GM18507 (cell line): Measurements from ENCODE around the gene CT45A1.
A peak's percentile ranks its signal among the peaks of the same experiment; 100 is the strongest.
"Not testable (repeated sequence)": the region's sequence is repeated elsewhere in the genome, so short reads cannot be mapped to it uniquely, and the experiment has no call there.

Experiments
- DNase-seq: peaks from one replicate; pipeline ENCODE4 v3.0.0; 2011; ENCODE audit warnings: low read depth; ENCODE audit not compliant: insufficient read length; ENCODE audit errors: extremely low spot score
- FAIRE-seq: peaks from 2 replicates; lab custom pipeline; 2011; peaks lifted over from hg19 to GRCh38; lab: Jason Lieb, UNC

Gene CT45A1, protein sequence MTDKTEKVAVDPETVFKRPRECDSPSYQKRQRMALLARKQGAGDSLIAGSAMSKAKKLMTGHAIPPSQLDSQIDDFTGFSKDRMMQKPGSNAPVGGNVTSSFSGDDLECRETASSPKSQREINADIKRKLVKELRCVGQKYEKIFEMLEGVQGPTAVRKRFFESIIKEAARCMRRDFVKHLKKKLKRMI

DNA sequence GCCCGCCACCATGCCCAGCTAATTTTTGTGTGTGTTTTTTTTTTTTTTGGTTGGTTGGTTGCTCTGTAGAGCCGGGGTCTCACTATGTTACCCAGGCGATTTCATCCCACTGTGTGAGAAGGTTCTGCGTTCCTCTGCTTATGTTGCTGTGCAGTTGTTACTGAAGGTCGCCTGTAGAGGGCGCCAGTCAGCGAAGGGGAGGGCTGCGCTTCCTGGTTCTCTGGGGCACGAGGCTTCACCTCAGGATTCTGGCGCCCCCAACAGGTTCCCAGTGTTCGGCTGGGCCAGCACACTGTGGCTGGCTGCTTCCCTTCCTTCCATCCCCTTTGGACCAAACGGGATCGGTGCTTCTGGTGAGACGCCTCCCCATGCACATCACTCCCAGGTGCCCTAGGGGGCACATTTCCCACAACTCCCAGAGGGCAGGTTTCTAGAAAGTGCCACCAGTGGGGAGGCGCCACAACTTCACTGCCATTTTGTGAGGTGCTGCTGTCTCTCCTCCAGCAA, at the start of gene CT45A1:
Gene CT45A1, plus strand, starts transcription at position 457 of the 507 bp plus-strand sequence. CDS start 5,302 bp downstream, outside the sequence.
- peak; percentile 76 for FAIRE-seq
- DNase-seq = not testable (repeated sequence)

DNA sequence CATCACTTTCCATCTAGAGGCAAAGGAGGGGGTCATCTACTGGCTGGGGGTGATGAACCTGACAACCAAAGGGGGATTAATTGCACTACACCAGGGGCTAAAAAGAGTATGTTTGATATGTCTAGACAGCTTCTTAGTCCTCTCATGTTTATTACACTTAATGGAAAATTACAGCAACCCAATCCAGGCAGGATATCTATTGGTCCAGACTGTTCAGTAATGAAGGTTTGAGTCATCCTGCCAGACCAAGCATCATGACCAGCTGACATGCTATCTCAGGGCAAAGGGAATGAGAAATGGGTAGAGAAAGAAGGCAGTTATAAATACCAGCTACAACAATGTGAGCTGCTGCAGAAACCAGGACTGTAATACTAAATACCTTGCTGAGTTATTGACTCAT, 40.5 kb upstream of the CT45A1 start:
- not testable (repeated sequence) for DNase-seq, FAIRE-seq

DNA sequence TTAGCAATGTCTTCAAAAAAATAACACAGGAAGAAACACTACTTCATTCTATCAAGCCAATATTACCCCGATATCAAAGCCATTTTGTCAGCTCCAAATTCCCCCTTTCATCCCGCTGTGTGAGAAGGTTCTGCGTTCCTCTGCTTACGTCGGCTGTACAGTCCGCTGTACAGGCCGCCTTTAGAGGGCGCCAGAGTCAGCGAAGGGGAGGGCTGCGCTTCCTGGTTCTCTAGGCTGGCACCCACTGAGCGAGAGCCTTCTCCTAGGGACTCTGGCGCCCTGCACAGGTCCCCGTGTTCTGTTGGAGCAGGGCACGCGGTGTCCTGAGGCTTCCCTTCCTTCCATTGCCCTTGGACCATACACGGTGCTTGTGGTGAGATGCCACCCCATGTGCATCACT, 25.3 kb upstream of the CT45A1 start:
- FAIRE-seq = no peak
- DNase-seq = no peak

DNA sequence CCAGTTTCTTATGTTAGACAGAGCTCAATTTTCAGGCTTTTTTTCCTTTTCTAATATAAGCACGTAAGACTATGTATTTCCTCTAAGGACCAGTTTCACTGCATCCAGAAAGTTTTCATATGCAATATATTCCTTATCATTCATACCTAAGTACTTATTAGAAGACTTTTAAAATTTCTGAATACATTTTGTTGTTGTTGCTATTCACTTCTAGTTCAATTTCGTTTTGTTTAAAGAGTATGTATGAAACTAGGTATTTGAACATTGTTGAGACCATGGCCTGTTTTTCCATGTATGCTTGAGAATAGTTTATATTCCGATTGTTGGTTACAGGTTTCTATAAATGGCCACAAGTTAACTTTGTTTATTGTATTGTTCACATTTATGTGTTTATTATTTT, 18.0 kb upstream of the CT45A1 start:
- DNase-seq = no peak

DNA sequence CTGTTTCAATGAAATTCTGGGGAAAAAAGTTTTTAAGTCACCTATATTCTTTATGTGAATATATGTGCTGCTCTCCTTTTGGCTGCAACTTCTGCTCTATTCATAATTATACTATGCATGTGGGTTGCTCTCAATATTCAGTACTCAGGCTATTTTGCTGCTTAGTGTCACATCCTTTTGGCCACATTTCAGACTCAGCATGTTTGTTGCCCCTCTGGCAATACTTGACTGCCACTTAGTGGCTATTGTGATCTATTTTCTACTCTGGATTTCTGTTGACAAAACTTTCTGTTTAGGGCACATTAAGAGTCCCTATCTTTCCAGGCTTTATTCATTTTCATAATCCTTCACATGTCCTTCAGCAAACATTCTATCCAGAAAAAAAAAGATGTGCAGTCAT, 15.8 kb upstream of the CT45A1 start:
- FAIRE-seq (no peak), DNase-seq (no peak)

More for the DNA sequence above, 18.0 kb upstream of the CT45A1 start:
- peak; percentile 5 for FAIRE-seq

DNA sequence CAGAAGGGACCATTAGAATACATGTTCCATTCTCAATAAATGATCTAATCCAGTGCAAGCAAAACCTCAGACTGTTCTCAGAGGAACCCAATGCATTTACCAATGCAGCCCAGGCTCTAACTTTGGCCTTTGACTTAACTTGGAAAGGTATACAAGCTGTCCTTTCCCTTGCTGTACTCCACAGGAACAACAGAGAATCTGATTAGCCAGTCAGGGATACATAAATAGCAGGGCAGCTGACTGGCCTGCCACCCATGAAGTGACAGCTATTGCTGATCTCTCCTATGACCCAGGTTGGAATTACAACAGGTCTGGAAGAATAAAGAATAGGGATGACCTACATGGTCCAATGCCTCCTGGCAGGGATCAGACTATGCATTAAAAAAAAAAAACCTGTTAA, 14.5 kb upstream of the CT45A1 start:
- DNase-seq = no peak
- FAIRE-seq = no peak

DNA sequence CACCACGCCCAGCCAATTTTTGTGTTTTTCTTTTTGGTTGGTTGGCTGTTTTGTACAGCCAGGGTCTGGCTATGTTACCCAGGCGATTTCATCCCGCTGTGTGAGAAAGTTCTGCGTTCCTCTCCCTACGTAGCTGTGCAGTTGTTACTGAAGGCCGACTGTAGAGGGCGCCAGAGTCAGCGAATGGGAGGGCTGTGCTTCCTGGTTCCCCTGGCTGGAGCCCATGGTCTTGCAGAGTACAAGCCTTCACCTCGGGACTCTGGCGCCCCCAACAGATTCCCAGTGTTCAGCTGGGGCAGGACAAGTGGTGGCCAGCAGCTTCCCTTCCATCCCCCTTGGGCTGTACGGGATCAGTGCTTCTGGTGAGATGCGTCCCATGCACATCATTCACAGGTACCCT, 5.6 kb upstream of the CT45A1 start:
- DNase-seq (peak; percentile 0), FAIRE-seq (peak; percentile 81)

DNA sequence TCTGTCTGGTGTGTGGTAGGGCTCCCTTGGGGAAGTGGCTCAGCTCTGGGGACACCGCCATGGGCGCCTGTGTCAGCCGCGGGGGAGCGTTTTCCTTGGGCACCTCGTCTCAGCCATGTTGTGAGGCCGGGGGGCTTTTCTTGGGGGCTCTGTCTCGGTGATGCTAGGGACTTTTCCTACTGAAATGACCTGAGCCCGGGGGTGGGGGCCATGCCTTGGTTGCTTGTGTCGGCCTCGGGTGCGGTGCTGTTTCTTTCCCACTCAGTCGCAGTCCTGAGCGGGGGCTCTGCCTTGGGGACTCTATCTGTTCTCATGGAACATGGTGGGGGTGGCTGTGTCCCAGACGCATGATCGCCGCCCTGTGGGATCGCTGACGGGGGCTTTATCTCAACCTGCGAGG, 356 bp downstream of the CT45A1 start:
- DNase-seq (no peak), FAIRE-seq (no peak)

DNA sequence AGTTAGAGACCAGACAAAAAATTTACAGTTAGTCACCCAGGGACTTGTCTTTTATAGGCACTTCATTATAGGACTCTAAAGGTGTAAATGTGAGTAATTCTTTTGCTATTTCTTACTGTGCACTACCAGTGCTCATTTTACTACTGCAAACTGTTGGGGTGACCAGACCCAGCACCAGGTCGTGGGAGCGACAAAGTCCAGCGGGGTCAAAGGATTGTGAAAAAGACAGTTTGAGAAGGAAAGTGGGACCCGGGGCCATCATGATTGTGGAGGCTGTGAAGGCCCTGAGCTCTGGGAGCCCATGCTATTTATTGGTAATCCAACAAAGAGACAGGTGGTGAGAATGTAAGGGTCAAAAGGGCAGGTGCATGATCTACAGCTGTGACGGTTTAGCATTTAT, 21.2 kb downstream of the CT45A1 start:
- not testable (repeated sequence) for DNase-seq, FAIRE-seq

DNA sequence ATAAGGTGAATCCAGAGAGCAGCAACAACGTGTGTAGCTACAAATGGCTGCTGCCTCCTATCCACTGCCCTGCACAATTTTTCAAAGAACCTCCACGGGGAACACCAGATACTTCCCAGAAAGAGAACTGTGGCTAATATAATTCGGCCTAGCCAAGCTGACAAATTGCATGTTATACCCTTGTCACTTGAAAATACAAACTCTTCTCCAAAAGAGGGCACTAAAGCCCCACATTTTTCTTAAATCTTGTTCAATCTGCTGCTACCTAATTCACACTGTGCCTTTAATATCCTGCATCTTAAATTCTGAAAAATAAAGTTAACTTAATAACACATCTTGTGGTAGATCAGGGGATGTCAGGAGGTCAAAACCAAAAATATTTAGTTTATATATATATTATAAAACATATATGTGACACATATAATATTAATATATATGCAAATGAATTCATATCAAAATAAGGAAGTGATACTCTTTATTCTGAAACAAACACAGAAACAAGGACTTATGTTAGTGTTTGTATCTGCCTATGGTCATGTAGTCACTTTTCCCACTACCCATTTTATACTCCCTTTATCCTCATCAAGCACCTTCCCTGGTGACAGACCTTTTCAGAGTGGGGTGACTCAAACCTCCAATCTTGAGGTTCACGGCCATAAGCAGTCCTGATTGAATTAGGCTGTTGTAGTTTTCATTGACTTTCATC, 24.1 kb downstream of the CT45A1 start:
- FAIRE-seq (no peak), DNase-seq (no peak)

DNA sequence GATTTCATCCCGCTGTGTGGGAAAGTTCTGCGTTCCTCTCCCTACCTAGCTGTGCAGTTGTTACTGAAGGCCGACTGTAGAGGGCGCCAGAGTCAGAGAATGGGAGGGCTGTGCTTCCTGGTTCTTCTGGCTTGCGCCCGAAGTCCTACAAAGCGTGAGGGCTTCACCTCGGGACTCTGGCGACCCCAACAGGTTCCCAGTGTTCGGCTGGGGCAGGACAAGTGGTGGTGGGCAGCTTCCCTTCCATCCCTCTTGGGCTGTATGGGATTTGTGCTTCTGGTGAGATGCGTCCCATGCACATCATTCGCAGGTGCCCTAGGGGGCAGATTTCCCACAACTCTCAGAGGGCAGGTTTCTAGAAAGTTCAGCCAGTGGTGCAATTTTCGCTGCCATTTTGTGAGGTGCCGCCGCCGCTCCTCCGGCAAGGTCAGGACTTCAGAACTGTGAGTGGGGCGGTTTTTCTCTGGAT, 27.3 kb downstream of the CT45A1 start:
- peak; percentile 5 for DNase-seq
- peak; percentile 87 for FAIRE-seq

DNA sequence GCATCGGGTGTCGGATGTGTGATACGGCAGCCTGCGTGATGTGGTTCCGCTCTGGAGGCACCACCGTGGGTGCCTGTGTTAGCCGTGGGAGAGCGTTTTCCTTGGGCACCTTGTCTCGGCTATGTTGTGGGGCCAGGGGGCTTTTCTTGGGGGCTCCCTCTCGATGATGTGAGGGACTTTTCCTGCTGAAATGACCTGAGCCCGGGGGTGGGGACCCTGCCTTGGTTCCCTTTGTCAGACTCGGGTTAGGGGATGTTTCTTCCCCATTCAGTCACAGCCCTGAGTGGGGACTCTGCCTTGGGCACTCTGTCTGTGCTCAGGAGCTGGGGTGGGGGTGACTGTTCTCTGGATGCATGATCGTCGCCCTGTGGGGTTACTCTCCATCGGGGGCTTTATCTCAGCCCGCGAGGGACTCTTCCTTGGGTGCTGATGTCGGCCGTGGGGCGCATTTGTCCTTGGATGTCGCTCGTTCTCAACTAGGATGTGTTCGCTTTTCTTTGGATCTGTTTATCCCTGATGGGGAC, 27.8 kb downstream of the CT45A1 start:
- DNase-seq (no peak), FAIRE-seq (no peak)

DNA sequence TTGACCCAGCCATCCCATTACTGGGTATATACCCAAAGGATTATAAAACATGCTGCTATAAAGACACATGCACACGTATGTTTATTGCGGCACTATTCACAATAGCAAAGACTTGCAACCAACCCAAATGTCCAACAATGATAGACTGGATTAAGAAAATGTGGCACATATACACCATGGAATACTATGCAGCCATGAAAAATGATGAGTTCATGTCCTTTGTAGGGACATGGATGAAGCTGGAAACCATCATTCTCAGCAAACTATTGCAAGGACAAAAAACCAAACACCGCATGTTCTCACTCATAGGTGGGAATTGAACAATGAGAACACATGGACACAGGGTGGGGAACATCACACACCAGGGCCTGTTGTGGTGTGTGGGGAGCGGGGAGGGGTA, 31.3 kb downstream of the CT45A1 start:
- FAIRE-seq = not testable (repeated sequence)

DNA sequence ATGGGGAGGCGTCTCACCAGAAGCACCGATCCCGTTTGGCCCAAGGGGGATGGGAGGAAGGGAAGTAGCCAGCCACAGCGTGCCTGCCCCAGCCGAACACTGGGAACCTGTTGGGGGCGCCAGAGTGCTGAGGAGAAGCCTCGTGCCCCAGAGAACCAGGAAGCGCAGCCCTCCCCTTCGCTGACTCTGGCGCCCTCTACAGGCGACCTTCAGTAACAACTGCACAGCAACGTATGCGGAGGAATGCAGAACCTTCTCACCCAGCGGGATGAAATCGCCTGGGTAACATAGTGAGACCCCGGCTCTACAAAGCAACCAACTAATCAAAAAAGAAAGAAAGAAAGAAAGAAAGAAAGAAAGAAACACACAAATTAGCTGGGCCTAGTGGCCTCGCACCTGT, 54.7 kb downstream of the CT45A1 start, which contains the start of gene CT45A3:
Gene CT45A3, minus strand, starts transcription at position 101 of the 400 bp plus-strand sequence. CDS start 3,747 bp downstream, outside the sequence.
- DNase-seq, FAIRE-seq: not testable (repeated sequence)

More for the DNA sequence above, 31.3 kb downstream of the CT45A1 start:
- not testable (repeated sequence) for DNase-seq
